Prostate gland (tissue), 2 donors: ENCODE results near the gene LPIN3. TPM values are rescaled to one million over a fixed set of nuclear protein-coding genes. Genes with fewer than 3 reads are reported as not detected.

Source experiments
- DNase-seq: peaks from one replicate; pipeline ENCODE4 v3.0.0-alpha.2; 2019; ENCODE audit warnings: low spot score
- H3K27ac ChIP-seq, 2 donors: fragments of 200-600 bp; sonication (generic); 2 replicates each; pipeline ENCODE4 v1.5.1; 2017 to 2019
- H3K27me3 ChIP-seq: fragments of 200-600 bp; sonication (generic); replicated peaks from 2 replicates; pipeline ENCODE4 v1.5.1; 2019; ENCODE audit not compliant: insufficient read depth
- H3K36me3 ChIP-seq, 2 donors: fragments of 200-600 bp; sonication (generic); 1 replicate in 1 of 2; 2 replicates in 1 of 2; pipeline versions ENCODE4 v1.5.1 to v1.8.1; 2017 to 2019
- H3K4me1 ChIP-seq: fragments of 200-600 bp; sonication (generic); replicated peaks from 2 replicates; pipeline ENCODE4 v1.5.1; 2019
- H3K4me3 ChIP-seq, 2 donors: fragments of 200-600 bp; sonication (generic); 2 replicates each; pipeline ENCODE4 v1.5.1; 2017 to 2019
- H3K9me3 ChIP-seq: fragments of 200-600 bp; sonication (generic); 2 replicates; pipeline ENCODE4 v1.5.1; 2017
- POLR2A ChIP-seq: fragments of 450-650 bp; IDR thresholded peaks from one replicate; pipeline ENCODE4 v1.6.1; 2016; ENCODE audit warnings: antibody characterized with exemption, mild to moderate bottlenecking
- POLR2AphosphoS5 ChIP-seq: sonication (generic); formaldehyde crosslinking; IDR thresholded peaks from one replicate; pipeline ENCODE4 v1.6.1; 2017; ENCODE audit warnings: antibody characterized with exemption
- WGBS: methylation state at CpG from one replicate; pipeline ENCODE4 v1.1.5; 2018; 5-methylcytosine and 5-hydroxymethylcytosine counted together
- intact Hi-C: fragments of 100-400 bp; cut with DNase I; formaldehyde crosslinking; loops from one replicate; pipeline ENCODE4 v1.14.2; 2022
- total RNA-seq, 2 donors: library from RNA; depleted of rRNA; stranded (reverse); fragments of >200 nt; gene quantifications; one replicate each; pipeline ENCODE4 v1.1.0, GENCODE V29; 2016
- TF ChIP-seq, protein P1 (sequence below), 4 experiments: fragments of 200-600 bp in 2 of 4; fragments of 450-650 bp in 2 of 4; sonication (generic) in 2 of 4; IDR thresholded peaks; 1 replicate in 3 of 4; 2 replicates in 1 of 4; pipeline ENCODE4 v1.5.1; 2016 to 2019; ENCODE audit warnings: antibody characterized with exemption in 4 of 4, mild to moderate bottlenecking in 2 of 4, moderate library complexity in 2 of 4

The LPIN3 gene
- total RNA-seq, 2 donors from 2014 or later, result 16.2 to 30.4 TPM

DNA sequence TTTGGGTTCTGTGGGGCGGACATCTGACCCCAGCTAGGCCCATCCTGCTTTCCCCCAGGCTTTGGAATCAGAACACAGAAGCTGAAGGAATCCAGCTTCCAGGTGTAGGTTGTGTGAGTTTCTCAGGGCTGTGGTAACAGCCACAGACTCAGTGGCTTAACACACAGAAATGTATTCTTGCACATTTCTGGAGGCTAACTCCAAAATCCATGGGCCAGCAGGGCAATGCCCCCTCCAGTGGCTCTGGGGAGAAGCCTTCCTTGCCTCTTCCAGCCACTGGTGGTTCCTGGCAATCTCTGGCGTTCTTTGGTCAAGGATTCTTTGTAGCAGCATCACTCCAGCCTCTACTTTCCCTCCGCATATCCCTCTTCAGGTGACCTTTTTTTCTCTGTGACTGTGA is 27.3 kb downstream of the LPIN3 start:
- intact Hi-C loops, result no loop called here
- Histone ChIP-seq H3K9me3 (no peaks in the 10 kb centered on the region), H3K4me1 (no peaks in the 10 kb centered on the region), H3K36me3 (no peaks in the 10 kb centered on the region), H3K4me3 (no peak overlapping the region), H3K27me3 (no peaks in the 10 kb centered on the region), H3K27ac (no peak overlapping the region)
- no peak for TF ChIP-seq POLR2AphosphoS5
- TF ChIP-seq POLR2A, result no peak
- TF ChIP-seq, protein P1, sequence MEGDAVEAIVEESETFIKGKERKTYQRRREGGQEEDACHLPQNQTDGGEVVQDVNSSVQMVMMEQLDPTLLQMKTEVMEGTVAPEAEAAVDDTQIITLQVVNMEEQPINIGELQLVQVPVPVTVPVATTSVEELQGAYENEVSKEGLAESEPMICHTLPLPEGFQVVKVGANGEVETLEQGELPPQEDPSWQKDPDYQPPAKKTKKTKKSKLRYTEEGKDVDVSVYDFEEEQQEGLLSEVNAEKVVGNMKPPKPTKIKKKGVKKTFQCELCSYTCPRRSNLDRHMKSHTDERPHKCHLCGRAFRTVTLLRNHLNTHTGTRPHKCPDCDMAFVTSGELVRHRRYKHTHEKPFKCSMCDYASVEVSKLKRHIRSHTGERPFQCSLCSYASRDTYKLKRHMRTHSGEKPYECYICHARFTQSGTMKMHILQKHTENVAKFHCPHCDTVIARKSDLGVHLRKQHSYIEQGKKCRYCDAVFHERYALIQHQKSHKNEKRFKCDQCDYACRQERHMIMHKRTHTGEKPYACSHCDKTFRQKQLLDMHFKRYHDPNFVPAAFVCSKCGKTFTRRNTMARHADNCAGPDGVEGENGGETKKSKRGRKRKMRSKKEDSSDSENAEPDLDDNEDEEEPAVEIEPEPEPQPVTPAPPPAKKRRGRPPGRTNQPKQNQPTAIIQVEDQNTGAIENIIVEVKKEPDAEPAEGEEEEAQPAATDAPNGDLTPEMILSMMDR (IDR thresholded peaks at IDR 0.05), result no peak
- 93% methylated on average over 3 of the region's 3 CpGs for WGBS
- DNase-seq, result no peak

DNA sequence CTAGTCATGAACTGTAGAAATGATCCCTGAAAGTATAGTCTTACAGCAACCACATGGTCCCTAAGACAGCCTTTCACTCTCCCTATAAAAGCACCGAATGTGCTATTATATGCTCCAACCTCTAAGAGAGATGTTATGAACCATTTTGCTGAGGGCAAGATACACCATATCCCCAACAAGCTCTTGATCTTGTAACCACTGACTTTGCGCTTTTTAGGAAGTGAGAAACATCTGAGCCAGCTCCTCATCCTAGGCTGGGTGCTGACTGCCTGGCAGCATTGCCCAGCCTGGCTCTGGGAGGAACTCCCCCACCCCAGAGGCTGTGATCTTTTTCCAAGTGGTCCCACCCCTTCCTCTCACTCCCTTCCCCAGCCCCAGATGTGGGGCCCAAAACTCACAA is 29.1 kb downstream of the LPIN3 start:
- TF ChIP-seq, protein P1 (IDR thresholded peaks at IDR 0.05), result no peak
- TF ChIP-seq POLR2A (no peak), POLR2AphosphoS5 (no peak)
- whole genome bisulfite sequencing, result 63% methylated on average over 2 of the region's 2 CpGs
- Histone ChIP-seq H3K4me3 (no peak overlapping the region), H3K27me3 (no peaks in the 10 kb centered on the region), H3K9me3 (no peaks in the 10 kb centered on the region), H3K27ac (no peak overlapping the region), H3K4me1 (no peaks in the 10 kb centered on the region), H3K36me3 (no peaks in the 10 kb centered on the region)
- intact Hi-C loops, result no loop called here
- no peak for DNase-seq

- Histone ChIP-seq H3K36me3 (no peaks in the 10 kb centered on the region), H3K27me3 (no peaks in the 10 kb centered on the region), H3K4me1 (no peaks in the 10 kb centered on the region), H3K9me3 (no peaks in the 10 kb centered on the region), H3K27ac (no peak overlapping the region), H3K4me3 (no peak overlapping the region)
- intact Hi-C loops, result no loop called here
- TF ChIP-seq POLR2A, result no peak
- no peak for TF ChIP-seq POLR2AphosphoS5
- TF ChIP-seq, protein P1 (IDR thresholded peaks at IDR 0.05), result no peak
- 86% methylated on average over 5 of the region's 5 CpGs for WGBS
- DNase-seq, result no peak
These were observed 29.6 kb downstream of the LPIN3 start for GRCh38 chr20:41370176-41370575.

GRCh38 chr20:41371371-41371770 is 30.8 kb downstream of the LPIN3 start:
- no peak for DNase-seq
- Histone ChIP-seq H3K27me3 (no peaks in the 10 kb centered on the region), H3K4me3 (no peak overlapping the region), H3K27ac (no peak overlapping the region), H3K4me1 (no peaks in the 10 kb centered on the region), H3K9me3 (no peaks in the 10 kb centered on the region), H3K36me3 (no peaks in the 10 kb centered on the region)
- no peak for TF ChIP-seq POLR2A
- no peak for TF ChIP-seq POLR2AphosphoS5
- TF ChIP-seq, protein P1 (IDR thresholded peaks at IDR 0.05), result no peak
- intact Hi-C loops, result no loop called here
- 97% methylated on average over 4 of the region's 4 CpGs for WGBS

GRCh38 chr20:41373251-41373783 is 32.7 kb downstream of the LPIN3 start:
- H3K36me3 ChIP-seq, result no peaks in the 10 kb centered on the region
- WGBS, result 73% methylated on average over 11 of the region's 11 CpGs
- no peaks in the 10 kb centered on the region for H3K27me3 ChIP-seq
- intact Hi-C loops, result no loop called here
- no peak for DNase-seq
- no peak overlapping the region for H3K4me3 ChIP-seq
- no peaks in the 10 kb centered on the region for H3K4me1 ChIP-seq
- no peaks in the 10 kb centered on the region for H3K9me3 ChIP-seq
- no peak overlapping the region for H3K27ac ChIP-seq
- TF ChIP-seq POLR2AphosphoS5, result no peak
- TF ChIP-seq, protein P1 (IDR thresholded peaks at IDR 0.05), result no peak
- no peak for TF ChIP-seq POLR2A
